ENCODE measurements around the gene GLI1.
A peak's percentile ranks its signal among the peaks of the same experiment; 100 is the strongest.

The GLI1 gene

DNA sequence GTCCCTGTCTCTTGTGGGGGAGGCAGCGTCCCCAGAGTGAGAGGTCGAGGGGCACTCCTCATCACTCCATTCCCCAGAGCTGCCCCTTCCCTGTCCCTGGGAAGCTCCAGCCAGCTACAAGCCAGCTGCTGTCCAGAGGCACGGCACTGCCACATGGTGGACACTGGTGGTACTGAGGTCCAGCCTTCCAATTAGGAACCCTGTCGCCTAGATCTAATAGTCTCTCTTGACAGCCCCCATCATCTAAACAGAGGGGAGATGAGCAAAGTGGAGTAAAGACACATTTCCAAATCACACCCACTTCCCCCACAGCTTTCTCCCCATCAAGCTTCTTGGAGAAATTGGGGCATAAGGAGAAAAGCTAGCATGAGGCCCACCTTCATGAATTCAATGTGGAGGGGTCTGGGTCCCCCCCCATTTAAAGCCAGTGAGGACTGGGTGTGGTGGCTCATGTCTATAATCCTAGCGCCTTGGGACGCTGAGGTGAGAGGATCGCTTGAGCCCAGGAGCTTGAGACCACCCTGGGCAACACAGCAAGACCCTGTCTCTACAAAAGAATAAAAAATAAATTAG, 6.6 kb upstream of the GLI1 start:
- H3K27me3 Mint-ChIP-seq, result no peaks in the 10 kb centered on the region
- no peak overlapping the region for H3K4me3 Mint-ChIP-seq
- no peaks in the 10 kb centered on the region for H3K36me3 Mint-ChIP-seq
- no peaks in the 10 kb centered on the region for H3K9me3 Mint-ChIP-seq
- peaks cover 30% of the 10 kb centered on the region for H3K4me1 Mint-ChIP-seq
- ATAC-seq, result peak; percentile 31
- peak overlapping the region; percentile 71 for H3K27ac Mint-ChIP-seq

DNA sequence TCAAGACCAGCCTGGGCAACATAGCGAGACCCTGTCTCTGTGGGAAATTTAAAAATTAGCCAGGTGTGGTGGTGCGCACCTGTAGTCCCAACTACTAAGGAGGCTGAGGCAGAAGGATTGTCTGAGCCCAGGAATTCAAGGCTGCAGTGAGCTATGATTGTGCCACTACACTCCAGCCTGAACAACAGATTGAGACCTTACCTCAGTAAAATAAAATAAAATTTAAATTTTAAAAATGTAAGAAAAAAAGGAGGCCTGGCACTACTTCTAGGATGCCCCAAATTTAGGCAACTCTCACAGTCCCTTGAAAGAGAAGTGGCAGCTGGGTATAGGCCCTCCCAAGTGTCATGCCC, 5.4 kb upstream of the GLI1 start:
- Mint-ChIP-seq H3K36me3 (no peaks in the 10 kb centered on the region), H3K4me1 (peaks cover 41% of the 10 kb centered on the region), H3K27me3 (no peaks in the 10 kb centered on the region), H3K9me3 (no peaks in the 10 kb centered on the region), H3K27ac (no peak overlapping the region), H3K4me3 (no peak overlapping the region)
- no peak for ATAC-seq

DNA sequence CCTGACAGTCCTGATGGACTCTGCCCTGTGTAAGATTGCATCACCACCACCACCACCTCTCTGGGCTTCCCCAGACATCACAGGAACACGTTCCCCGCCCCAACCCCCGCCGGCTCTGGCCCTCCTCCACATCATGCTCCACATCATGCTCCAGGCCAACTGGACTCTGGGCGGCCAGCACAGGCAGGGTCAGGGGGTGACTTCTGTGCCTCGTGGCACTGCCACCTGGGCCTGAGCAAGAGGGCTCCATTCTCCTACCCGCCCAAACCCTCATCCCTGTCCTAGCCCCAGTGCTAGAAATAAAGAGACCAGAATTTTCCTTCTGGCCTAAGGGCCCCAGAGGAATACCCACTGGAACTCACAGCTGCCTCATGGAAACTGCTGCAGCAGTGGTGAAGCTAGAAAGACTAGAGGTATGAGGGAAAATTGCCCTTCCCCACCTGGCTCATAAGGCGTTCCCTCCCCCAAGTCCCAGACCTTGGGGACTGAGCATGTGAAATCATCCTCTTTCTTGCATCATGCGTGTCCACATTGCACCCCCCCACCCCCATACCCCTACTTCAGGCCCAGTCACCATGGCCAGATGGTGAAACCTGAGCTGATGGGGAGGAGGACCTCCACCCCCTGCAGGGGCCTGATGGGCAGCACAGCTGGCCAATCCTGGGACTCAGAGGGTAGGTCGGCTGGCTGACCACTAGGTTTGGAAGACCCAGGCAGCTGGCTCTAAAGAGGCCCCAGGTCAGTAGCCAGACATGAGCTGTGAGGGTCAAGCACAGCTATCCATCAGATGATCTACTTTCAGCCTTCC, 4.8 kb upstream of the GLI1 start, which contains the start of gene INHBE:
Gene INHBE, plus strand, starts transcription at position 742 of the 808 bp plus-strand sequence. CDS start 230 bp downstream, outside the sequence.
- Mint-ChIP-seq H3K4me3 (peak within 1 kb of the TSS; percentile 86), H3K4me1 (peaks cover 47% of the 10 kb centered on the region), H3K36me3 (no peaks in the 10 kb centered on the region), H3K9me3 (no peaks in the 10 kb centered on the region), H3K27ac (peak within 1 kb of the TSS; percentile 82), H3K27me3 (no peaks in the 10 kb centered on the region)
- no peak for ATAC-seq

DNA sequence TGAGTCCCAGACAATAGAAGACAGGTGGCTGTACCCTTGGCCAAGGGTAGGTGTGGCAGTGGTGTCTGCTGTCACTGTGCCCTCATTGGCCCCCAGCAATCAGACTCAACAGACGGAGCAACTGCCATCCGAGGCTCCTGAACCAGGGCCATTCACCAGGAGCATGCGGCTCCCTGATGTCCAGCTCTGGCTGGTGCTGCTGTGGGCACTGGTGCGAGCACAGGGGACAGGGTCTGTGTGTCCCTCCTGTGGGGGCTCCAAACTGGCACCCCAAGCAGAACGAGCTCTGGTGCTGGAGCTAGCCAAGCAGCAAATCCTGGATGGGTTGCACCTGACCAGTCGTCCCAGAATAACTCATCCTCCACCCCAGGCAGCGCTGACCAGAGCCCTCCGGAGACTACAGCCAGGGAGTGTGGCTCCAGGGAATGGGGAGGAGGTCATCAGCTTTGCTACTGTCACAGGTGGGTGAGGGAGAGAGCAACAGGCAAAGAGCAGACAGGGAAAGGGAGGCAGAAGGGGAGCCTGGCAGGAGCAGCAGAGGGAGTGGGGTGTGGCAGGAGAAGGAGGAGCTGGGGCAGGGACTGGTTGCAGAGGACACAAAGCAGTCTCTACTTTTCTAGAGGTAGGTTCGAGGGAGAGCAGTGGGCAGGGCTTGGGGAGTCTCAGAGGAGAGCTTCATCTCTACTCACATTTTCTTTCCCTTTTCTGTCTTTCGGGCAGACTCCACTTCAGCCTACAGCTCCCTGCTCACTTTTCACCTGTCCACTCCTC, 4.0 kb upstream of the GLI1 start:
- ATAC-seq, result no peak
- Mint-ChIP-seq H3K27me3 (no peaks in the 10 kb centered on the region), H3K4me3 (peak overlapping the region; percentile 86), H3K4me1 (peaks cover 54% of the 10 kb centered on the region), H3K9me3 (no peaks in the 10 kb centered on the region), H3K36me3 (no peaks in the 10 kb centered on the region), H3K27ac (peak overlapping the region; percentile 82)

DNA sequence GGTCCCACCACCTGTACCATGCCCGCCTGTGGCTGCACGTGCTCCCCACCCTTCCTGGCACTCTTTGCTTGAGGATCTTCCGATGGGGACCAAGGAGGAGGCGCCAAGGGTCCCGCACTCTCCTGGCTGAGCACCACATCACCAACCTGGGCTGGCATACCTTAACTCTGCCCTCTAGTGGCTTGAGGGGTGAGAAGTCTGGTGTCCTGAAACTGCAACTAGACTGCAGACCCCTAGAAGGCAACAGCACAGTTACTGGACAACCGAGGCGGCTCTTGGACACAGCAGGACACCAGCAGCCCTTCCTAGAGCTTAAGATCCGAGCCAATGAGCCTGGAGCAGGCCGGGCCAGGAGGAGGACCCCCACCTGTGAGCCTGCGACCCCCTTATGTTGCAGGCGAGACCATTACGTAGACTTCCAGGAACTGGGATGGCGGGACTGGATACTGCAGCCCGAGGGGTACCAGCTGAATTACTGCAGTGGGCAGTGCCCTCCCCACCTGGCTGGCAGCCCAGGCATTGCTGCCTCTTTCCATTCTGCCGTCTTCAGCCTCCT, 3.4 kb upstream of the GLI1 start:
- Mint-ChIP-seq H3K27me3 (no peaks in the 10 kb centered on the region), H3K4me3 (peak overlapping the region; percentile 86), H3K27ac (peak overlapping the region; percentile 82), H3K36me3 (no peaks in the 10 kb centered on the region), H3K9me3 (no peaks in the 10 kb centered on the region), H3K4me1 (peaks cover 56% of the 10 kb centered on the region)
- peak; percentile 55 for ATAC-seq

DNA sequence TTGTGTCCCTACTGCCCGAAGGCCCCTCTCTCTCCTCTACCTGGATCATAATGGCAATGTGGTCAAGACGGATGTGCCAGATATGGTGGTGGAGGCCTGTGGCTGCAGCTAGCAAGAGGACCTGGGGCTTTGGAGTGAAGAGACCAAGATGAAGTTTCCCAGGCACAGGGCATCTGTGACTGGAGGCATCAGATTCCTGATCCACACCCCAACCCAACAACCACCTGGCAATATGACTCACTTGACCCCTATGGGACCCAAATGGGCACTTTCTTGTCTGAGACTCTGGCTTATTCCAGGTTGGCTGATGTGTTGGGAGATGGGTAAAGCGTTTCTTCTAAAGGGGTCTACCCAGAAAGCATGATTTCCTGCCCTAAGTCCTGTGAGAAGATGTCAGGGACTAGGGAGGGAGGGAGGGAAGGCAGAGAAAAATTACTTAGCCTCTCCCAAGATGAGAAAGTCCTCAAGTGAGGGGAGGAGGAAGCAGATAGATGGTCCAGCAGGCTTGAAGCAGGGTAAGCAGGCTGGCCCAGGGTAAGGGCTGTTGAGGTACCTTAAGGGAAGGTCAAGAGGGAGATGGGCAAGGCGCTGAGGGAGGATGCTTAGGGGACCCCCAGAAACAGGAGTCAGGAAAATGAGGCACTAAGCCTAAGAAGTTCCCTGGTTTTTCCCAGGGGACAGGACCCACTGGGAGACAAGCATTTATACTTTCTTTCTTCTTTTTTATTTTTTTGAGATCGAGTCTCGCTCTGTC, 2.7 kb upstream of the GLI1 start:
- H3K4me3 Mint-ChIP-seq, result no peak overlapping the region
- ATAC-seq, result no peak
- H3K27ac Mint-ChIP-seq, result no peak overlapping the region
- no peaks in the 10 kb centered on the region for H3K27me3 Mint-ChIP-seq
- no peaks in the 10 kb centered on the region for H3K9me3 Mint-ChIP-seq
- H3K36me3 Mint-ChIP-seq, result no peaks in the 10 kb centered on the region
- peaks cover 61% of the 10 kb centered on the region for H3K4me1 Mint-ChIP-seq

DNA sequence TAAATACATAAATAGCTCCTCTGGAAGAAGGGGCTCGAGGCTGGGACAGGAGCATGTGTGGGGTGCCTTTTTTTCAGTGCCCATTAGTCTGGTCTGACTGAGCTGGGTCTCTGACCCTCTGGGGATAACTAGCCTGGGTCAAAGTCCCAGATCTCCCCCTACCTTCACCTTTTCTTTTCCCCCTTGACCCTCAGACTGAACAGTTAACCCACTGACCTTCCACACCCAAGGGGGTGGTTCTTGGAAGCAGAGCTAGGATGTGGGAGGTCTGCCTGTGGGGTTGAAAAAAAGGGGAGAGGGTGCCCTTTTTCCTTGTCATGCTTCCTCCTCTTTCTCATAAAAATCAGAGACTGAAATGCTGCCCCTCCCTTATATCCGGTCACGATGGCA, 925 bp upstream of the GLI1 start:
- Mint-ChIP-seq H3K27ac (peak overlapping the region; percentile 90), H3K9me3 (no peaks in the 10 kb centered on the region), H3K4me1 (peaks cover 70% of the 10 kb centered on the region), H3K4me3 (peak overlapping the region; percentile 97), H3K27me3 (no peaks in the 10 kb centered on the region), H3K36me3 (no peaks in the 10 kb centered on the region)
- no peak for ATAC-seq

DNA sequence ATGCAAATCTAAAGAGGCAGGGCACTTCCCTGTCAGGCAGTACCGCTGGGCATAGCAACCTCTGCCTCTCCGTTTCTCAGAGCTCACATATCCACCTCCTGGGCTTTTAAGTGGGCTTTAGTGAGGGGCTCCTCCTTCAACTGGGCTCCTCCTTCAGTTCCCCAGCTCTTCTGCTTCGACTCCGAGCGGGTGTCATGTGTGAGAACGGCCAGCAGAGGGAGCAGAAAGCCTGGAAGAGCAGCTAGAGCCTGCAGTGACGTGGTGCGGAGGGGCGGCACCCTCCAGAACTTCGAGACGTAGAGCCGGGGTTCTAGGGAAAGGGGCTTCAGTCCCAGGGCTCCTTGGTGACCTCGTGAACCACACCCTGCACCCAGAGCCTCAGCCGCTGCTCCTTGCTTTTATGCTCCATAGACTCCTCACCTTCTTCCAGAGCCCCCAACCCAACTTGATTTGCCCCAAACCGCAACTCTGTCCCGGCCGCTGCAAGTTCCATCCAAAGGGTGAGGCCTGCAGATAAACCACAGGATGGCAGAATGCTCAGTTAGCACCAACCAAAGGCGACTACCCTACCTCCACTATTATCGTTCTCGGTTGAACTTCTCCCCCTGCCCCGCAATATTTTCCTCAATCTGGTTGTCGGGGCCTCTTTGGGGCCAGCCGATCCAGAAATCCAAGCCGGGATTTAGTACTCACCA, 383 bp upstream of the GLI1 start:
- no peaks in the 10 kb centered on the region for H3K27me3 Mint-ChIP-seq
- peak overlapping the region; percentile 90 for H3K27ac Mint-ChIP-seq
- H3K9me3 Mint-ChIP-seq, result no peaks in the 10 kb centered on the region
- no peaks in the 10 kb centered on the region for H3K36me3 Mint-ChIP-seq
- peaks cover 76% of the 10 kb centered on the region for H3K4me1 Mint-ChIP-seq
- H3K4me3 Mint-ChIP-seq, result peak overlapping the region; percentile 97
- peak; percentile 82 for ATAC-seq

DNA sequence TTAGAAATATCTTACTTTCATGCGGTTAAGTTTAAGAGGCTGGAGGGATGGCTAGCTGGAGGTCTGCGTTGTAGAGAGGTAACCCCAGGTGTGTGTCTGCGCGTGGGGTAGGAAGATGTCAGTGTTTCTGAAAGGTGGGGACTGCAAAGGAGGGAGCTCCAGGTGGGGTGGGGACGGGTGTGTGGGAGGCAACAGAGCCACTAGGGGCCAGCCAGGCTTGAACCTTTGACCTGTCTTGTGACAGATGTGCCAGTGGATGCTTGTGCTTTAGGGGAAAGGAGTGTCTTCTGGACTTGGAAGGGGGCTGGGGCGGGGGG, 841 bp downstream of the GLI1 start:
- ATAC-seq, result no peak
- peak overlapping the region; percentile 78 for H3K4me3 Mint-ChIP-seq
- no peaks in the 10 kb centered on the region for H3K9me3 Mint-ChIP-seq
- peak overlapping the region; percentile 90 for H3K27ac Mint-ChIP-seq
- H3K4me1 Mint-ChIP-seq, result peaks cover 76% of the 10 kb centered on the region
- no peaks in the 10 kb centered on the region for H3K36me3 Mint-ChIP-seq
- no peaks in the 10 kb centered on the region for H3K27me3 Mint-ChIP-seq

DNA sequence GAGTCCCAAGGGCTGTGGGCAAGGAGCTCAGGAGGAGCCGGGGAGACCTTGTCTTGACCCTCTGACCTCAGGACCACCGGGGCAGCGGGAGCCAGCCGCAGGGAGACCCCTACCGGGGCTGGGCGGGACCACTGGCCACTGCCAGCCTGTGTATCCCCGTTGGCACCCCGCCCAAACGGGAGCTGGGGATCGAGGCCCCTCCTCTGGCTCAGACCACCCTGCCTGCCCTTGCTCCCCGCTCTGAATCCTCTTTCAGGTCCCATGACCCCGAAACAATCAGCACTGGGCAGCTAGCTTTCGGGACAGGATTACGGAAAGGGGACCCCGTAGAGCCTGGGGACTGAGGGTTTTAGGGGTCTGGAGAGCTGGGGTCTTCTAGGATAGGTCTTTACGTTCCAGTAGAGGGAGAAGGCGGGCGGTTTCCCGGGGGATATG, 1.3 kb downstream of the GLI1 start:
- Mint-ChIP-seq H3K36me3 (no peaks in the 10 kb centered on the region), H3K27me3 (no peaks in the 10 kb centered on the region), H3K27ac (peak overlapping the region; percentile 90)

DNA sequence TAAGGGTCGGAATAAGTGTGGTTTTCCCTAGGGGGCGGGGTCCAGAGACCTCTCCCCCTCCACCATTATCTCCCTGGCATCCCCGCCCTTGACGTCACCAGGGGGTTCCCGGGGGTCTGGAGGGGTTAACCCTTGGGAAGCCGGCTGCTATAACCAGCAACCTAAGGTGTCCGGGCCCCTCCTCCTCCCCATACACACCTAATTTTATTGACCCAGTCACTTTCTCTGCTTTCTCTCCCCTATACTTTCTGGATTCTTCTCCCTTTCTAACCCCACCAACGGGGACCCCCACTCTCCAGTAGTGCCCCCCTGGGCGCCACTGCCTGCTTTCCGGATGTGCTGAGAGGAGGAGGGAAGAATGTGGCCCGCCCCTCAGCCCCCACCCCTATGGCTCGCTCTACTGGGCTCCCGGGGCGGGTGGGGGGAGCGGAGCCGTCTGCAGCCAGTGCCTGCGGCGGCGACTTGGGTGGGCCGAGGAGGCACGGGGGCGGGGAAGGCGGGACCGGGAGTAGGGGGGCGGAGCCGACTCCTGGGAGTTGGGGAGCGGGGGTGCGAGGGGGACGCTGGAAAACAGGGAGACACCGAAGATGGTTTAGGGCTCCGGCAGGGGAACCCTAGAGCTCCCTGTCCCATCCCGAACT, 1.8 kb downstream of the GLI1 start:
- peak overlapping the region; percentile 90 for H3K27ac Mint-ChIP-seq
- H3K4me1 Mint-ChIP-seq, result peaks cover 66% of the 10 kb centered on the region
- no peak for ATAC-seq
- H3K9me3 Mint-ChIP-seq, result no peaks in the 10 kb centered on the region
- H3K4me3 Mint-ChIP-seq, result peak overlapping the region; percentile 79
- no peaks in the 10 kb centered on the region for H3K36me3 Mint-ChIP-seq
- no peaks in the 10 kb centered on the region for H3K27me3 Mint-ChIP-seq

More for the DNA sequence above, 1.3 kb downstream of the GLI1 start:
- Mint-ChIP-seq H3K9me3 (no peaks in the 10 kb centered on the region), H3K4me3 (peak overlapping the region; percentile 79), H3K4me1 (peaks cover 72% of the 10 kb centered on the region)
- ATAC-seq, result no peak

DNA sequence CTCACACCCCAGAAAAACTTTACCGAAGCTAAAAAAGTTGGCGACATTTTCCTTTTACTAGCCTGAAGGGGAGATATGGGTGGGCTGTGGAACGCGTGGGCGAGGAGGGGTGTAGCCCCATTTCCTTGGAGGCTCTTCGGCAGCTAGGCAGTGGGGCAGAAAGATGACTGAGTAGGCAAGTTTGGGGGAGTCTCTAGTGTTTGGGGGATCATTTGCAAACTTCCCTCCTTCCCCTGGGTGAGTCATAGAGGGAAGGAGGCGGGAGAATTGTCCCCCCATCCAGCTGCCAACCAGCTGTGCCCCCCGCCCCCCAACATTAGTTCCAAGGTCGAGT, 2.3 kb downstream of the GLI1 start:
- no peak for ATAC-seq
- Mint-ChIP-seq H3K4me1 (peaks cover 61% of the 10 kb centered on the region), H3K36me3 (no peaks in the 10 kb centered on the region), H3K4me3 (peak overlapping the region; percentile 79), H3K9me3 (no peaks in the 10 kb centered on the region), H3K27me3 (no peaks in the 10 kb centered on the region), H3K27ac (peak overlapping the region; percentile 90)

DNA sequence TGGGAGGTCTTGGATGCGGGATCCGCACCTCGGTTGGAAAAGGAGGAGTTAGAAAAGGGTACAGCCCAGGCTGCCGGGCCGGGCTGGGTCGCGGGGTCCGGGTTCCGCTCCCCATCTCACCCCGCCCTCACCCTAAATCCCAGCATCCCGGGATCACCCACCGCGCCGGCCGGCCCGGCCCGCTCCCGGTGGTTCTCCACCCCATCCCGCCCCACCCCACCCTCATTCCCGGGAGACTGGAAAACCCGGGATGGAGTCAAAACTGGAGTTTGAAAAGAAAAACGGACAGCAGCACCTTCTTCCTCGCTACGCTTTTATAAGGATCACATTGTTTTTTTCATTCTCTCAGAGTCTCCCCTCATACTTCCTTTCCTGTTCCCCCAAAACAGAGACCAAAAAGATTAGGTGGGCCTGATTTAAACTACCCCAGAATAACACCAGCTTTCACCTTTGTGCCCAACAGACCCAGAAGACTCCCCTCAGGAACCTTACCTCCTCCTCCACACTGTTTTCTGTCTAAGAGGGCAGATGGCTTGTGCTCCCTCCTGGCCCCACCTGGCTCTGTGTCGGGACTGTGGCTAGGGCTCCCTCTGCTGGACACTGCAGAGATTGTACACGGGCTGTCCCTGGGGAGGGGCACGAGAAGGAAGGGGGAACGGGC, 2.8 kb downstream of the GLI1 start:
- H3K27ac Mint-ChIP-seq, result peak overlapping the region; percentile 90
- H3K27me3 Mint-ChIP-seq, result no peaks in the 10 kb centered on the region
- no peaks in the 10 kb centered on the region for H3K9me3 Mint-ChIP-seq
- H3K4me3 Mint-ChIP-seq, result peak overlapping the region; percentile 79
- ATAC-seq, result peak; percentile 81
- peaks cover 65% of the 10 kb centered on the region for H3K4me1 Mint-ChIP-seq
- H3K36me3 Mint-ChIP-seq, result peaks cover 5% of the 10 kb centered on the region

DNA sequence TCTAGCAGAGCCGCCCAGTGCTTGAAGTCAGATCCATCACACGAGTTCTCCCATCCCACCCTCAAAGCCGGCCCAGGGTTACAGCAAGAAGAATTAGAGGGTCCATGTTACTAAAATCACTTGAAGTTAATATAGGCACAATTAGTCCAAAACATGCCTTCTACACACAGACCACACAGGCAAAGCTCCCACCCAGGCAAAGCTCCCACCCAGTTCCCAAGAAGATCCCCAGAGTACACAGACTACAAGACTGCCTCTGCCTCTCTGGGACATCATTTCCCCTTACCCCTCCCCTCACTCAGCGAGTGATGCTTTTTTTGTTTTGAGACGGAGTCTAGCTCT, 3.3 kb downstream of the GLI1 start:
- Mint-ChIP-seq H3K9me3 (peaks cover 2% of the 10 kb centered on the region), H3K27me3 (no peaks in the 10 kb centered on the region), H3K36me3 (peaks cover 10% of the 10 kb centered on the region), H3K4me3 (peak overlapping the region; percentile 79), H3K4me1 (peaks cover 69% of the 10 kb centered on the region), H3K27ac (peak overlapping the region; percentile 90)
- ATAC-seq, result no peak
